ENCODE data around the gene NCOR1.
A peak's percentile ranks its signal among the peaks of the same experiment; 100 is the strongest.

NCOR1 gene

GRCh38 chr17:16023881-16024280 lies 191.5 kb downstream of the NCOR1 start:
- DNase-seq = no peak

GRCh38 chr17:16019347-16019746 lies 196.0 kb downstream of the NCOR1 start:
- DNase-seq = no peak

GRCh38 chr17:16013943-16014407 lies 201.4 kb downstream of the NCOR1 start:
- no peak for DNase-seq

GRCh38 chr17:16007439-16007838 lies 207.9 kb downstream of the NCOR1 start:
- no peak for DNase-seq

GRCh38 chr17:16005636-16006035 lies 209.7 kb downstream of the NCOR1 start:
- DNase-seq = no peak

GRCh38 chr17:16003841-16004240 lies 211.5 kb downstream of the NCOR1 start:
- DNase-seq = no peak

GRCh38 chr17:16002708-16003260 lies 212.6 kb downstream of the NCOR1 start:
- no peak for DNase-seq

- DNase-seq = no peak
Measured at GRCh38 chr17:16001226-16001897, 214.0 kb downstream of the NCOR1 start.

- no peak for DNase-seq
Measured at GRCh38 chr17:15999974-16000827, 215.1 kb downstream of the NCOR1 start.

GRCh38 chr17:15999141-15999973 lies 216.0 kb downstream of the NCOR1 start, which contains the start of the genes TTC19 and ZSWIM7:
TTC19 (plus strand) TSS chr17:15999824; CDS start chr17:15999849, 25 bp downstream.
ZSWIM7 (minus strand) TSS chr17:15999704; CDS start chr17:15999594, 110 bp downstream.
- DNase-seq = peak; percentile 91

GRCh38 chr17:15998031-15998562 lies 217.2 kb downstream of the NCOR1 start:
- no peak for DNase-seq

GRCh38 chr17:15996322-15996721 lies 219.0 kb downstream of the NCOR1 start:
- DNase-seq = no peak

GRCh38 chr17:15981646-15982580 lies 233.4 kb downstream of the NCOR1 start:
- no peak for DNase-seq

- no peak for DNase-seq
Measured at GRCh38 chr17:15981208-15981607, 234.1 kb downstream of the NCOR1 start.
